Activated CD8-positive, alpha-beta T cell treated with anti-CD3 and anti-CD28 coated beads for 36 hours (primary cell): ENCODE measurements around the gene DUSP7. TPM values are rescaled to one million over a fixed set of nuclear protein-coding genes. Genes with fewer than 3 reads are reported as not detected.

Source experiments
- ATAC-seq: fragments of 200-7000 bp; cut with Tn5 transposase; one replicate; pipeline ENCODE4 v1.10.0; 2021; ENCODE audit warnings: mild to moderate bottlenecking, moderate library complexity
- CTCF ChIA-PET: fragments of 350-600 bp; sonication (Branson Sonifier 250); formaldehyde crosslinking; loops from one replicate; lab custom pipeline; 2021; ENCODE audit warnings: antibody characterized with exemption; lab: Charles Lee
- POLR2A ChIA-PET: fragments of 350-600 bp; sonication (Branson Sonifier 250); formaldehyde crosslinking; loops from one replicate; lab custom pipeline; 2021; ENCODE audit warnings: antibody characterized with exemption; lab: Charles Lee
- DNase-seq: peaks from one replicate; pipeline ENCODE4 v3.0.0-alpha.2; 2020
- H3K27ac Mint-ChIP-seq: one replicate; pipeline ENCODE4 v1.8.0; 2021; ENCODE audit warnings: mild to moderate bottlenecking, mixed read lengths
- H3K27me3 Mint-ChIP-seq: one replicate; pipeline ENCODE4 v1.8.0; 2021; ENCODE audit warnings: mixed read lengths
- H3K36me3 Mint-ChIP-seq: one replicate; pipeline ENCODE4 v1.8.0; 2021; ENCODE audit warnings: low read depth, mixed read lengths
- H3K4me1 Mint-ChIP-seq: one replicate; pipeline ENCODE4 v1.8.0; 2021; ENCODE audit warnings: low read depth, mixed read lengths
- H3K4me3 Mint-ChIP-seq: one replicate; pipeline ENCODE4 v1.8.0; 2021; ENCODE audit warnings: mild to moderate bottlenecking, moderate library complexity, mixed read lengths
- H3K9me3 Mint-ChIP-seq: one replicate; pipeline ENCODE4 v1.8.0; 2021; ENCODE audit warnings: mixed read lengths
- intact Hi-C: fragments of 100-400 bp; cut with micrococcal nuclease; formaldehyde crosslinking; loops from one replicate; pipeline ENCODE4 v1.10.0; 2022
- total RNA-seq, 2 experiments: library from RNA; stranded (reverse); gene quantifications; one replicate each; pipeline ENCODE4 v1.2.3, GENCODE V29; 2021
- TF ChIP-seq, protein P1 (sequence below): fragments of 200-600 bp; IDR thresholded peaks from one replicate; pipeline ENCODE4 v1.8.0; 2022; ENCODE audit warnings: antibody characterized with exemption, mild to moderate bottlenecking

DUSP7 gene
- total RNA-seq, 2 experiments from 2014 or later, result 19.6 to 21.6 TPM

DNA sequence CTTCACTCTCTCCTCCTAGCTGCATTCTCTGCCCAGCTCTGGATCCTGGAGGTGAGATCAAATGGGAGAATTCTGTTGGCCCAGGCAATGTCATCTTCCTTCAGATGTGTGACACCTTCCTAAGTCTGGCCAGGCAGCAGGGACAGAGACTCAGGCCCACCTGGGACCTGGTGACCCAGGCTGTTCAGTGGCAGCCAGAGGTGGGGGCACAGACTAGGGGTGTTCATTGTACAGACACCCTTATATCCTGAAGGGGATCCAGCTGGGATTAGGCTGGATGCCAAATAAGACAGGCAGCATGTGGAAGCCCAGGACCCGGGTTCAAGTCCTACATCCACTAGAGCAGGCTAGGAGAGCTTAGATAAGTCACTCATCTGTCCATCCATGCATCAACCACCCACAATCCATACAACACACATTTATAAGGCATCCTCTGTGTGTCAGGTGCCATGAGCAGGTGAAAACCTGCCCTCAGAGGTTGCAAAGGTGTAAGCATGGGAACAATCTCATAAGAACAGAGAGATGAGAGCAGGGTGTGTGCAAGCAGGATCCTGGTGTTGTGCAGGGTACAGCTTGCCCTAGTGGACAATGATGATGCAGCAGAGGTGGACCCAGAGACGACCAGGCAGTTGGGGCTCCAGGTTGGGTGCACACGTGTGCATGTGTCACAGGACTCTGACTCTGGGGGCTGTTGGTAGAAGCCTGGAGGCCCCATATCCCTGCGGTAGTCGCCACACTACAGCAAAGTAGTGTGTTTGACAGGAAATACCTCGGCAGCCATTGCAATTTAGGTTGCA is 42.4 kb downstream of the DUSP7 start:
- ChIA-PET CTCF (interaction anchor here (0.9 to 1.9 kb wide), 7 partner anchors 10 to 131 kb away, joined by 3 to 7 read pairs (median 5); no protein-coding TSS in a partner anchor), POLR2A (no interaction called here)
- Mint-ChIP-seq H3K27me3 (no peaks in the 10 kb centered on the region), H3K4me1 (no peaks in the 10 kb centered on the region), H3K4me3 (no peak overlapping the region), H3K27ac (no peak overlapping the region), H3K9me3 (no peaks in the 10 kb centered on the region), H3K36me3 (no peaks in the 10 kb centered on the region)
- TF ChIP-seq, protein P1, sequence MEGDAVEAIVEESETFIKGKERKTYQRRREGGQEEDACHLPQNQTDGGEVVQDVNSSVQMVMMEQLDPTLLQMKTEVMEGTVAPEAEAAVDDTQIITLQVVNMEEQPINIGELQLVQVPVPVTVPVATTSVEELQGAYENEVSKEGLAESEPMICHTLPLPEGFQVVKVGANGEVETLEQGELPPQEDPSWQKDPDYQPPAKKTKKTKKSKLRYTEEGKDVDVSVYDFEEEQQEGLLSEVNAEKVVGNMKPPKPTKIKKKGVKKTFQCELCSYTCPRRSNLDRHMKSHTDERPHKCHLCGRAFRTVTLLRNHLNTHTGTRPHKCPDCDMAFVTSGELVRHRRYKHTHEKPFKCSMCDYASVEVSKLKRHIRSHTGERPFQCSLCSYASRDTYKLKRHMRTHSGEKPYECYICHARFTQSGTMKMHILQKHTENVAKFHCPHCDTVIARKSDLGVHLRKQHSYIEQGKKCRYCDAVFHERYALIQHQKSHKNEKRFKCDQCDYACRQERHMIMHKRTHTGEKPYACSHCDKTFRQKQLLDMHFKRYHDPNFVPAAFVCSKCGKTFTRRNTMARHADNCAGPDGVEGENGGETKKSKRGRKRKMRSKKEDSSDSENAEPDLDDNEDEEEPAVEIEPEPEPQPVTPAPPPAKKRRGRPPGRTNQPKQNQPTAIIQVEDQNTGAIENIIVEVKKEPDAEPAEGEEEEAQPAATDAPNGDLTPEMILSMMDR, result no peak
- no peak for ATAC-seq
- intact Hi-C loops, result no loop called here
- no peak for DNase-seq

DNA sequence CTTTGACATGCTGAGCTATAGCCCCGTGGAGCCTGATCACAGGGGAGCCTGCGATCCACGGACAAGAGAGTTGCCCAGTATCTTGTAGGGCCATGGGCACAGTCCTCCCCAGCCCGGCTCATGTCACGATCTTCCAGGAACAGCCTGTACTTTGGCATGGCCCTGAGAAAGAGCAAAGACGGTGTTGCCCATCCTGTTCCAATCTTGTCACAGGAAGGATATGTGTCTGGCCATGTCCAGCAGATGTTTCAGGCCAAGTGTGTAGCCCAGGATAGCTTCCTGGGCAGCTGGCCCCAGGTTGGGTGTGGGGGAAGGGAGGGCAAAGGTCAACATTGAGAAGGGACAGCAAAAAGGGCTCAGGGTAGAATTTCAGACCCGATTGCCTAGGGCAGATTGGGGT is 43.7 kb downstream of the DUSP7 start:
- CTCF ChIA-PET, result interaction anchor here (1.0 to 3.0 kb wide), 6 partner anchors 12 to 415 kb away, joined by 3 to 8 read pairs (median 4); no protein-coding TSS in a partner anchor

DNA sequence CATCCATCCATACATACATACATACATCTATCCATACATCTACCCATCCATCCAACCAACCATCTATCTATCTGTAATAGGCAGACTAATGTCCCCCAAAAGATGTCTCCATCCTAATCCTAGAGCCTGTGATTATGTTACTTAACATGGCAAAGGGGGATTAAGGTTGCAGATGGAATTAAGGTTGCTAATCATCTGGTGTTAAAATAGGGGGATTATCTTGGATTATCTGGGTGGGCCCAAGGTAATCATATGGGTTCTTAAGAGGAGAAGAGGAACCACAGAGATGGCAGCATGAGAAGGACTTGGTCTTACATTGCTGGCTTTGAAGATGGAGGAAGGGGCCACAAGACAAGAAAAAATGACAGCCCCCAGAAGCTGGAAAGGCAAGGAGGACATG is 45.9 kb downstream of the DUSP7 start:
- Mint-ChIP-seq H3K36me3 (no peaks in the 10 kb centered on the region), H3K9me3 (no peaks in the 10 kb centered on the region), H3K4me1 (peaks cover 8% of the 10 kb centered on the region), H3K4me3 (no peak overlapping the region), H3K27ac (no peak overlapping the region), H3K27me3 (no peaks in the 10 kb centered on the region)
- DNase-seq (no peak), ATAC-seq (no peak)
- intact Hi-C loops, result no loop called here
- TF ChIP-seq, protein P1, result no peak
- ChIA-PET POLR2A (no interaction called here), CTCF (interaction anchor here (3.0 kb wide), 1 partner anchor 113 kb away, joined by 8 read pairs; no protein-coding TSS in a partner anchor)

More for the DNA sequence above, 43.7 kb downstream of the DUSP7 start:
- Mint-ChIP-seq H3K4me3 (no peak overlapping the region), H3K27ac (no peak overlapping the region), H3K27me3 (no peaks in the 10 kb centered on the region), H3K36me3 (no peaks in the 10 kb centered on the region), H3K9me3 (no peaks in the 10 kb centered on the region), H3K4me1 (no peaks in the 10 kb centered on the region)
- TF ChIP-seq, protein P1, result no peak
- ATAC-seq, result no peak
- POLR2A ChIA-PET, result no interaction called here
- no peak for DNase-seq
- intact Hi-C loops, result no loop called here

DNA sequence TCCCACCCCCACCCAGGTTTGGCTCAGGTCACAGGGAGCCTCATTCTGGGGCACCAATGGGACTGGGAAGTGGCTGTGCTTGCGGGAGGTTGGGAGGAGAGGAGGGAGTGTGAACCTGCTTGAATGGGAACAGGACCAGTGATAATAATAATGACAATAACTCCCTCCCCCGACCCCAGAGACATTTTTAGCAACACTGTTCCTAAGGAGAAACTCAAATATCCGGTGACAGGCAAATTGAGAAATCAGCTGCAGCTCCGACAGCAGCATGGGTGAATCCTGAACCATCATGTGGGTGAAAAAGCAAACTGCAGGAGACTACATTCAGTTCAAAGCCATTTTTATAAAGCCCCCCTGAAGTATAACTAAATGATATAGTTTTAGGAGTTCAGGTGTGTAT is 49.1 kb downstream of the DUSP7 start:
- Mint-ChIP-seq H3K4me3 (no peak overlapping the region), H3K4me1 (peaks cover 8% of the 10 kb centered on the region), H3K27ac (no peak overlapping the region), H3K27me3 (no peaks in the 10 kb centered on the region), H3K9me3 (no peaks in the 10 kb centered on the region), H3K36me3 (no peaks in the 10 kb centered on the region)
- DNase-seq (no peak), ATAC-seq (no peak)
- POLR2A ChIA-PET, result interaction anchor here (0.6 kb wide), 1 partner anchor 26 kb away, joined by 3 read pairs; no protein-coding TSS in a partner anchor
- CTCF ChIA-PET, result interaction anchor here (0.9 to 1.0 kb wide), 2 partner anchors 9 to 138 kb away, joined by 3 read pairs; no protein-coding TSS in a partner anchor
- intact Hi-C loops, result no loop called here
- TF ChIP-seq, protein P1, result no peak

DNA sequence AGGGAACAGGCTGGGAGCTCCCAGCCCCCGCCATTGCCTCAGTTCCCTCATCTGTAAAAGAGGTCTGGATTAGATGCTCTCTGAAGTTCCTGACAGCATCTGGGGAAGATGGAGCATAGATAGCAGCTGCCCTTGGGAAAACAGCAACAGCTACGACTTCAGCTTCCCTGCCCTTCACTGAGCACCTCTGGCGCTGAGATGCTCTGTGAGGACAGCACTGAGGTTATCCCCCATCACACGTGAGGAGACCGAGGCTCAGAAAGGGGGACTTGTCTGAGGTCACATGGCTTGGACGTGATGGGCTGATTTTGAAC is 49.6 kb downstream of the DUSP7 start:
- intact Hi-C loops, result no loop called here
- POLR2A ChIA-PET, result no interaction called here
- TF ChIP-seq, protein P1, result no peak
- Mint-ChIP-seq H3K27me3 (no peaks in the 10 kb centered on the region), H3K4me3 (no peak overlapping the region), H3K27ac (no peak overlapping the region), H3K4me1 (peaks cover 8% of the 10 kb centered on the region), H3K36me3 (no peaks in the 10 kb centered on the region), H3K9me3 (no peaks in the 10 kb centered on the region)
- no peak for DNase-seq
- ATAC-seq, result no peak
- CTCF ChIA-PET, result interaction anchor here (1.0 kb wide), 1 partner anchor 138 kb away, joined by 3 read pairs; no protein-coding TSS in a partner anchor
